HuH-7 (cell line): ENCODE results near the gene SPATA31D3.
"Not testable (repeated sequence)": the region's sequence is repeated elsewhere in the genome, so short reads cannot be mapped to it uniquely, and the experiment has no call there.

ENCODE experiments used
- DNase-seq: peaks from one replicate; pipeline ENCODE4 v3.0.0; 2011; ENCODE audit warnings: low spot score

Gene SPATA31D3

GRCh38 chr9:81943393-81943792, at the start of gene SPATA31D3:
SPATA31D3 (plus strand) TSS chr9:81943500; CDS start chr9:81943586, 86 bp downstream.
- not testable (repeated sequence) for DNase-seq

GRCh38 chr9:81893929-81894328, 49.4 kb upstream of the SPATA31D3 start:
- DNase-seq, result no peak

GRCh38 chr9:81894891-81895290, 48.4 kb upstream of the SPATA31D3 start:
- DNase-seq, result no peak

- DNase-seq, result no peak
Observed at GRCh38 chr9:81896070-81896469, 47.2 kb upstream of the SPATA31D3 start.

- no peak for DNase-seq
Observed at GRCh38 chr9:81898851-81899250, 44.4 kb upstream of the SPATA31D3 start.

- DNase-seq, result no peak
Observed at GRCh38 chr9:81902196-81902595, 41.1 kb upstream of the SPATA31D3 start.

- DNase-seq, result no peak
Observed at GRCh38 chr9:81902626-81903025, 40.7 kb upstream of the SPATA31D3 start.

GRCh38 chr9:81906671-81907070, 36.6 kb upstream of the SPATA31D3 start:
- no peak for DNase-seq

GRCh38 chr9:81912135-81912534, 31.2 kb upstream of the SPATA31D3 start:
- no peak for DNase-seq

GRCh38 chr9:81915801-81916505, 27.3 kb upstream of the SPATA31D3 start:
- no peak for DNase-seq

GRCh38 chr9:81918507-81918906, 24.8 kb upstream of the SPATA31D3 start:
- not testable (repeated sequence) for DNase-seq

- DNase-seq, result not testable (repeated sequence)
Observed at GRCh38 chr9:81928305-81928704, 15.0 kb upstream of the SPATA31D3 start, which contains the start of gene SPATA31D4. SPATA31D4 (plus strand) TSS chr9:81928428; CDS start chr9:81928514, 86 bp downstream.

GRCh38 chr9:81930147-81930546, 13.2 kb upstream of the SPATA31D3 start:
- not testable (repeated sequence) for DNase-seq

- DNase-seq, result not testable (repeated sequence)
Observed at GRCh38 chr9:81933547-81933946, 9.8 kb upstream of the SPATA31D3 start.

- not testable (repeated sequence) for DNase-seq
Observed at GRCh38 chr9:81948650-81949049, 5.3 kb downstream of the SPATA31D3 start.

- no peak for DNase-seq
Observed at GRCh38 chr9:81953096-81953495, 9.8 kb downstream of the SPATA31D3 start.

GRCh38 chr9:81955625-81956024, 12.3 kb downstream of the SPATA31D3 start:
- no peak for DNase-seq

GRCh38 chr9:81964218-81965171, 21.2 kb downstream of the SPATA31D3 start:
- DNase-seq, result no peak

GRCh38 chr9:81968026-81968425, 24.7 kb downstream of the SPATA31D3 start:
- DNase-seq, result no peak

GRCh38 chr9:81969971-81970370, 26.7 kb downstream of the SPATA31D3 start:
- no peak for DNase-seq

- DNase-seq, result no peak
Observed at GRCh38 chr9:81971727-81972126, 28.4 kb downstream of the SPATA31D3 start.

- no peak for DNase-seq
Observed at GRCh38 chr9:81974764-81975163, 31.5 kb downstream of the SPATA31D3 start.

GRCh38 chr9:81976351-81976750, 33.1 kb downstream of the SPATA31D3 start:
- no peak for DNase-seq
